GM19328 (cell line): ENCODE results near the gene URGCP.

Source experiments
- ATAC-seq: cut with Tn5 transposase; IDR thresholded peaks from one replicate; pipeline ENCODE4 v1.9.1; 2021; ENCODE audit warnings: mild to moderate bottlenecking, moderate library complexity; ENCODE audit not compliant: unreplicated experiment

The URGCP gene, protein sequence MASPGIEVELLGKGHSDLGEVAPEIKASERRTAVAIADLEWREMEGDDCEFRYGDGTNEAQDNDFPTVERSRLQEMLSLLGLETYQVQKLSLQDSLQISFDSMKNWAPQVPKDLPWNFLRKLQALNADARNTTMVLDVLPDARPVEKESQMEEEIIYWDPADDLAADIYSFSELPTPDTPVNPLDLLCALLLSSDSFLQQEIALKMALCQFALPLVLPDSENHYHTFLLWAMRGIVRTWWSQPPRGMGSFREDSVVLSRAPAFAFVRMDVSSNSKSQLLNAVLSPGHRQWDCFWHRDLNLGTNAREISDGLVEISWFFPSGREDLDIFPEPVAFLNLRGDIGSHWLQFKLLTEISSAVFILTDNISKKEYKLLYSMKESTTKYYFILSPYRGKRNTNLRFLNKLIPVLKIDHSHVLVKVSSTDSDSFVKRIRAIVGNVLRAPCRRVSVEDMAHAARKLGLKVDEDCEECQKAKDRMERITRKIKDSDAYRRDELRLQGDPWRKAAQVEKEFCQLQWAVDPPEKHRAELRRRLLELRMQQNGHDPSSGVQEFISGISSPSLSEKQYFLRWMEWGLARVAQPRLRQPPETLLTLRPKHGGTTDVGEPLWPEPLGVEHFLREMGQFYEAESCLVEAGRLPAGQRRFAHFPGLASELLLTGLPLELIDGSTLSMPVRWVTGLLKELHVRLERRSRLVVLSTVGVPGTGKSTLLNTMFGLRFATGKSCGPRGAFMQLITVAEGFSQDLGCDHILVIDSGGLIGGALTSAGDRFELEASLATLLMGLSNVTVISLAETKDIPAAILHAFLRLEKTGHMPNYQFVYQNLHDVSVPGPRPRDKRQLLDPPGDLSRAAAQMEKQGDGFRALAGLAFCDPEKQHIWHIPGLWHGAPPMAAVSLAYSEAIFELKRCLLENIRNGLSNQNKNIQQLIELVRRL

DNA sequence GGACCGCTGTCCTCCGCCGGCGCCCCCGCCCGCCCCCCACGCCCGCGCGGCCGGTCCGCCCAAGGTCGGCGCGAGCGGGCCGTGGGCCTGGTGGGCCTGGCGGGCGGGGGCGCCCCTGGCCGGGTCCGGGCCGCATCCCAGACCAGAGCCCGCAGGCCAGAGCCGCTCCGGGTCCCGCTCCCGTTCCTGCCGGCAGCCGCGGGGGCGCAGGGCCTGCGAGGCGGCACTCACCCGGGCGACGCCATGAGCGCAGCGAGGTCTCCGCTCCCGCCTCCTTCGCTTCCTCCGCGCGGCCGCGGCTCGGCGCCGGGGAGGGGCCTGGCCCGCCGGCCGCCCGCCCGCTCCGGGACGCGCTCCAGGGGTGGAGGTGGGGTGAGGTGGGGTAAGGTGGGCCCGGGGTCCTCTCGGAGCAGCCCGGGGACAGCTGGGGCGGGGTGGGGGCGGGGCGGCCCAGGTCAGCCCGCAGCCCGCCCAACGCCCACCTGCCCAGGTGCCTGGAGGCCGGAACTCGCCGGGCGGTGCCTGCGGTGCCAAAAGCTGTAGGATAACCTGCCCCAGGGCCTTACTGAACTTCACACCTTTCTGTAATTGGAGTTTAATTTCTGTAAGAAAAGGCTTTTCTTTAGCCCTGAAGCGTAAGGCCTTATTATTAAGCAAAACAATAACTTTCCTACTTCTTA lies at the start of gene URGCP:
Gene URGCP, minus strand, starts transcription at position 266 of the 680 bp plus-strand sequence. Its CDS starts 21 bp downstream, at position 245.
- ATAC-seq: peak; percentile 82

DNA sequence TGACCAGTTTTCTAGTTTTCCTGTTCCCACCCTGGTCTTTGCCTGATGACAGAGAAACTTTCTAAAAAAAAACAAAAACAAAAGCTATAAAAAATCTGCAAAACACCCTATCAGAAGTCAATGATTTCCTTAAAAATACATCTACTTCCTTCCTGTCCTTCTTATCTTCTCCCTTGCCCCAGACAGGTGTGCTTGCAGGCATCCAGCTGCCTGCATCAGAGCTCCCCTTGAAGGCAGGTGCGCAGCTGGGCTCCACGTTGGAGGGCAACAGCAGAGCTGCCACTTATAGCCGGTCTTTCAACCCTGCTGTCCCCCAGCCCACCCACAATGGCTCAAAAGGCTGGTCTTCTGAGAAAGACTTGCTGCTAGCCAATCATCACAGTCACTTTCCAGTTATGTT lies 49.6 kb upstream of the URGCP start:
- ATAC-seq: no peak

DNA sequence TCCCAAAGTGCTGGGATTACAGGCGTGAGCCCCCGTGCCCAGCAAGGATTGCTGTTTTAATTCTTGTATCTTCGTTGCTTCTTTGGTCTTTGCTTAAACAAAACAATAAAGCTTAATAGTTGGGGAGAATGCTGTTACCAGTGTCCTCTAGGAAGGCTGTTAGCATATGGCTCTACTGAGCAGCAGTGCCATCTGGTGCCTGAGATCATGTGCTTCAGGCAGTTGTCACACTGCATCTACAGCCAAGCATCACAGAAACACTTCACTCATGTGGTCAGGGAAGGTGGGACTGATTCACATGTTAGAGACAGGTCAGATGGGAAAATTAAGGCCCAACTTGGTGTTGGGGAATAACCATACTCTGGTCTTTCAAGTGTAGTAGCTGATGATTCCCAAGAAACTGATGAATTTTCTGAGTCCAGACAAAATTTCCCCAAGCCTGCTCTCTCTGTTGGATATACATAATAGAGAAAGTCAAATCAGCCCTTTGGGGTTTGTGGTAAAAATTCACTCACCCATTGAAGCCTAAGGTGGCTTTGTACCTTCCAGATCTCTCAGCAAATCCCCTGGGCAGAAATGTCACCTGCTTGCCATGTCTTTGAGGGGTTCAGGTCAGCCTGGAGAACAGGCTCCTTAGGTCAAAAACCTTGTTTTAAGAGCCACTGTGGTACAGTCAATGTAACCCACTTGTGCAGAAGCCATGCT lies 48.3 kb upstream of the URGCP start:
- ATAC-seq: no peak

DNA sequence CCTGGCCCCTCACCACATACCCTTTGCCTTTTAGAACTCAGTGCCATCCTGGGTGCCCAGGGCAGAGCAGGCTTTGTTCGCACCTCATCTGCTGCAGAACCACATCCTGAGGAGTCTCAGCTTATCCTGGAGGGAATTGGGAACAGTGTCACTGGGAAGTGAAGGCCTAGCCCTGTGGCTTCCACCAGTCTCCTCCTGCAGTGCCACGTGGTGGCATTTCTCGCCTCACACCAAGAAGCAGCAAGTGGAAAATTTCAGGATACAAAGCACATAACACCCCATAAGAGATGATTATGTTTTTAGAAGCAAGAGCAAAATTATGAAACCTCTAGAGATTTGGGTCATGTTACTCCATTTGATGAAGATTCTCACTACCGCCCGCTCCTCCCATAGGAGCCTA lies 46.7 kb upstream of the URGCP start:
- no peak for ATAC-seq

DNA sequence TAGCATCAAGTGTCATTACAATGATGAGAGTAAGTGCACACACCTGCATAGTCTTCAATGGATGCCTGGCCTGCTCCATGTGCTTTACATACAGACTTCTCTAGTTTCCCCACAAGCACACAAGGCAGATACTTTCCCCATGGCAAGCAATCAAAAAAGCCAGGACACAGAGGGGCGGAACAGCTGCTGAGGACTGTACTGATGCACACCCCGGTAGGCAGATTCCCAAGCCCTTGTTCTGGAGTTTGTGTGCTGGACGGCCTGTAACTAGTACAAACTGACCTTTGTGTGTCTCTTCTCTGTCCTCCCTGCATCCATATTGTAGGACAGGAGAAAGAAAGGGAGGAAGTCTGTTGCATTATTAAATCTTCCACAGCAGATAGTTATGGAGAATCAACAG lies 45.6 kb upstream of the URGCP start:
- ATAC-seq: no peak

DNA sequence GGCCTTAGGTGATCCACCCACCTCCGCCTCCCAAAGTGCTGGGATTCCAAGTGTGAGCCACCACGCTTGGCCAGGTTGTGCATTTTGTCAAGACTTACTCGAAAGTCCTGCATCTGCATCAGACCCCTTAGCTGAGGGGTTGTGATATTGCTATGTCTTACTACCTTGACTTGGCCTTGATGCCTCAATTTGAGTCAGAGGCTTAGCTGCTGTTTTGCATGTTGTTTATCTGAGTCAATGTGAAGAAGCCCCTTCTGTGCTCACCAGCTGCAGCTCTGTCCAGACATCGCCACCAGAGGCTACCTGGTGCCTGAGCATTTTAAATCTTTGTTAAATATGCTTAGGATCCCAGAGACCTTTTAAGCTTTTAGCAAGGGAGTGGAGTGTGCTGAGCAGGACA lies 37.9 kb upstream of the URGCP start:
- no peak for ATAC-seq

DNA sequence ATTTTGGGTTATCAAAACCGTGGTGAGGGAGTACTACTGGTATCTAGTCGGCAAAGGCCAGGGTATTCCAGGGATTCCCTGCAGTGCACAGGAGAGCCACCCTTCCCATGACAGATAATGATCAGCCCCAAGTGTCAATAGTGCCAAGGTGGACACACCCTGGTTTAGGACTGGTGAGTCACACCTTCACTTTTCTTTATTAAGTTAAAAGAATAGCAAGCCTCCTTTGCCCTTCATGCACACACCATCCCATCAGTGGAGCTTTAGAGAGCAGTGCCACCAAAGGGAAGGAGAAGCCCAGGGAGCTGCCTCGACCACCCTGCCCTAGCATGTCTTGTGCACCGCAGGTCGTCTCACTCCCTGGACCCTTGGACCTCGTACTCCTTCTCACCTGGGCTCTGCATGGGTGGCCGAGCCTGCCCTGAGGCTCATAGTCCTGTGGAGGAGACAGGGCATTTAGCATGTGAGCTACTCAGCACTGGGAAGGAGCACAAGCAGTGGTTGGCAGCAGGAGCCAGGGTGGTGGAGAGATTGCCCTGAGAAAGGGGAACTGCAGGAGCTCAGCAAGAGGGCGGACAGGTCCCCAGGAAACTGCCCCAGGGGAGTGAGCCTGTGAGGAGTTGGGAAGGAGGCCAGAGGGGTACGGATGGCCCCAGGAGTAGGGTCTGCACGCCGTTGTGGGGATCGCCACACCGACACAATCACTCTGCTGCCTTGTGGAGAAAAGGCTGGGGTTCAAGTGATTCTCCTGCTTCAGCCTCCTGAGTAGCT lies 37.2 kb upstream of the URGCP start:
- ATAC-seq: no peak

DNA sequence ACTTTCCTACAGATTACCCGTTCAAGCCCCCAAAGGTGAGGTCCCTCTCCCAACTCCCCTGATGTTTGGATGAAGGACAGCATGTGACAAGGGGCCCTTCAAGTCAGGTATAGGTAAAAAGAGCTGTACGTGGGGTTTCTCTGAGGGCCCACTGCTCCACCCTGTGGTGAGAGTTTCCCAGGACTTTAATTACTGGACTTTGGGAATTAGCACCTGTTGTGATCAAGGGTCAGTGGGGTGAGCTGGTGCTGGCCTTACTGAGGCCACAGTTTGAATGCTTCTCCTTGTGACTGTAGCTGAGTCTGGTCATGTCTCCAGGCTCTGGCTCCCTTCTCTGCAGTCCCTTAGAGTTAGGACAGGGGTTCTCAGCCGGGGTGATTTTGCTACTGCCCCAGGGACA lies 36.6 kb upstream of the URGCP start:
- ATAC-seq: no peak

DNA sequence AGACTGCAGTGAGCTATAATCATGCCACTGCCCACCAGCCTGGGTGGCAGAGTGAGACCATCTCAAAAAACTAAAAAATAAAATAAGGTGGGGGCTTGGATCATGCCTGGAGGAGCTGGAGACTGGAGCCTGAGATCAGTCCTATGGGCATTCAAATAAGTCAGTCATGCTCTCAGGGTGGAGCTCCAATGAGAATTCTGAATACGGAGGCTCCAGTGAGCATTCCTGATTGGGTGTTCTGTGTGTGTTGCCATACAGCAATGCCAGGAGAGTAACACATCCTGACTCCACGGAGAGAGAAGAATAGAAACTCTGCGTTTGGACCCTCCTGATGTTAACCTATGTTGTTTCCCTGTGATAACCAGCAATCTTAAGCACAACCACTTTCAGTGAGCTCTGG lies 35.9 kb upstream of the URGCP start:
- no peak for ATAC-seq

DNA sequence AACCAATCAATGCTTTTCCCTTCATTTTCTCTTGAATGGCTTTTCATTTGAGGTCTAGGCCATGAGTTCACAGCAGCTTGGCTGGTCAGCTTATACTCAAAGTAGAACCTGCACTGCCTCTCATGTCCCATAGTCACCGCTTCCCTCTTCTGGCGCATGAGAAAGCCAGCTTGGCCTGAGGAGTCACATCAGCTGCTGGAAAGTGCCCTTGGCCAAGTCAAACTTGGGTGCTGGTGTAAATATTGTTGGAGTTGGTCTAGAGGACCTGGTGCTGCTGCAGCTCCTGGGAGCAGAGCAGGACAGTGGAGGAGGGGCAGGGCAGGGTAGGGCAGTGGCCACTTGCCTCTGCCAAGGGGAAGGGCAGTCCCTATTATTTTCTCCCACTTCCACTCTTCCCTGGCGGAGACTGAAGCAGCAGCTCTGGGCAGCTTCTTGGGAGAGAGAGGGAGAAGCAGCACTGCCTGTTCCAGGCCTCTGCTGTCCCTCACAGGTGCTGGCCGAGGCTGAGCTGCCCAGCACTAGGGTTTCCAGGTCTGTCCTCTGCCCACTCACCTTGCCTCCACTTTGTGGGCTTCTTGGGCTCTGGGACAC lies 32.6 kb upstream of the URGCP start:
- ATAC-seq: no peak

DNA sequence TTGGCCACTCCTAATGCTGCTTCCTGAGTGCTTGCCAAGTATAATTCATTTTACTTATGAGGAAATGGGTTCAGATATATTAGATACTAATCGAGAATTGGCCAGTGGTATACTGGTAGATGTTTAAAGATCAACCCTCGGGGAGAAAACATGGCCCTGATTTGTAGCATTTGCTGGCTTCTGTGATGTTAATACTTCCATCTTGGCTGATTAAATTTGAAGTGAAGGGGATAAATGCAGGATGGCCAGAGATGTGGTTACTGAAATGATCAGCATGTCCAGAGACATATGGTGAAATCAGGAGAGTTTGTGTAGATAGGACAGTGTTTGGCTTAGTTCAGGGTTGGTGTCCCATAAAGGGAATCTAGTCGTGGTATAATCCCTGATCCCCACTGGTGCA lies 31.0 kb upstream of the URGCP start:
- no peak for ATAC-seq

DNA sequence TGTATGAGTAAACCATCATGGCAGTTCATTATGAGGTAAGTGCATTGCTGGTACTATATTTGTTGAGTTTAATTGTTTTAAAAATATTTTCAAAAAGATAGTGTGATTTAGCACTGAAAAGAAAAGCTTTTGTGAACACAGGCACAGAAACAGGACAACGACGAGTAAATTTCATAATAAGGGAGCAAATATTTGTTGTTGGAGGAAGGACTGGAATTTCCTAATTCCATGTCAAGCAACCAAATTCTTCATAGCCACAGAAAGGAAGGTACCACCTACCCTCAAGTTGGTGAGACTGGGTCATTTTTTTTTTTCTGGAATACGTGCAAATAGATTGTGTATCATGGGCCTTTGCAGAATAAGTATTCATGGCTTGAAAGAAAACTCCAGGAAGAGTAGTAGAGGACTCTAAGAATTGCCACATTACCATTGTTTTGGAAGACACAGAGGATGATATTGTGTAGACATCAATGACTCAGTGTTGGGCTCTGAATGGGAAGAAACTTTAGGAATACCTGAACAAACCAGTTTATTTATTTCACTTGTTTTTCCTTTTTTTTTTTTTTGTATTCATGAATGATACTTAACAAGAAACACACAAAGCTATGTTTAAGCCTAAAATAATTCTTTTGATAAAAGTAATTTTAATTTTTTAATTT lies 27.6 kb upstream of the URGCP start:
- ATAC-seq: no peak

DNA sequence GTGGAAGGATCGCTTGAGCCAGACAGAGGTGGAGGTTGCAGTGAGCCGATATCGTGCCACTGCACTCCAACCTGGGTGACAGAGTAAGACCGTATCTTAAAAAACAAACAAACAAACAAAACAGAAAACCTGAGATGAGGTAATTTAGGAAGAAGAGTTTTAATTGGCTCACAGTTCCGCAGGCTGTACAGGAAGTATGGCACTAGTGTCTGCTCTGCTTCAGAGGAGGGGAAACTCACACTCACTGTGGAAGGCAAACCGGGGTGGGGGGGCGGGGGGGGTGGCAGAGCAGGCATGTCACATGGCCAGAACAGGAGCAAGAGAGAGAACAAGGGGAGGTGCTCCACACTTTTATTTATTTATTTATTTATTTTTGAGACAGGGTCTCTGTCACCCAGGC lies 24.9 kb upstream of the URGCP start:
- ATAC-seq: no peak

DNA sequence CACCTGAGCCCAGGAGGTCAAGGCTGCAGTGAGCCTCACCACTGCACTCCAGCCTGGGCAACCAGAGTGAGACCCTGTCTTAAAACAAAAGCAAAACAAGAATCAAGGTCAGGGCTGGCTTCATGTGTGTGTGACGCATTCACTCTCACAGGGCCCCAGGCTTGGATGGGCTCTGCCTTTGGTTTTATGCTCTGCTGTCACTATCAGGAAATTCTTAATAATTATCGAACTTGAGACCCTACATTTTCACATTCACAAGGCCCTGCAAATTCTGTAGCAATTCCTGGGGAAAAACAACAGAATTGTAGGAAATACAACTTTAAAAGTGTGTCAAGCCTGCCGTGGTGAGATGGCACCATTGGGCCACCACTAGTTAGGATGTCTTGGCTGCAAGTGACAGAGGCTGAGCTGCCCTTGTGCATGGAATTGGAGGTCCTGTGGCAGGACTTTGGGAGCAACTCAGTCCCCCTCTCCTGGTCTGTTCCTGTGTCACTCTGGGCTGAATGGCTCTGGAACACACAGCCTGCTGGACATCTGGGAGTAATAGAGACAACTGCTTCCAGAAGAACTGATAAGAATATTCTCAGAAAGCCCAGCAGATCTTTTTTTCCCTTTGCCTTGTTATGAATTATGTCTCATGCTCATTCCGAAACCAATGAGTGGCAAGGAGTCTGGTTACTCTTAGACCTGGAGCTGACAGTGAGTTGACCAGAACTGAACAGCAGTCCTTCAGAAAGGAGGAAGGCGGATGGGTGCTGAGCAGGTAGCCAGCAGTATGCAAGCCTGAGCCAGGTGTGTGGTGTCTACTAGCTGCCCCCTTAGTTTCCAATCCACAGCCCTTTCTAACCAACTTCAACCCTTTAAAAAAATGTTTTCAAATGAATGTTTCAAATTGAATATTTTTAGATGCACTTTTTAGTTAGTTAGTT lies 23.4 kb upstream of the URGCP start:
- ATAC-seq: no peak

DNA sequence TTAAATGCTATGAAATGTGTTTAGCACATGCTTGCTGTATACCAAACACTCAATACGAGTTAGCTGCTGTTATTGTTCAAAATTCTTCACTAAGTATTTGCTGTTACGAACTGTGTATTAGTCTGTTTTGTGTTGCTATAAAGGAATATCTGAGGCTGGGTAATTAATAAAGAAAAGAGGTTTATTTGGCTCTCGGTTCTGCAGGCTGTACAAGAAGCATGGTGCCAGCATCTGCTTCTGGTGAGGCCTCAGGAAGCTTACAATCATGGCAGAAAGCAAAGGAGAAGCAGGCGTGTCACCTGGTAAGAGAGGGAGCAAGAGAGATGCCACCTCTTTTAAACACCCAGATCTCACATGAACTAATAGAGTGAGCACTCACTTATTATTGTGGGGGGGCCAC lies 21.4 kb upstream of the URGCP start:
- no peak for ATAC-seq

DNA sequence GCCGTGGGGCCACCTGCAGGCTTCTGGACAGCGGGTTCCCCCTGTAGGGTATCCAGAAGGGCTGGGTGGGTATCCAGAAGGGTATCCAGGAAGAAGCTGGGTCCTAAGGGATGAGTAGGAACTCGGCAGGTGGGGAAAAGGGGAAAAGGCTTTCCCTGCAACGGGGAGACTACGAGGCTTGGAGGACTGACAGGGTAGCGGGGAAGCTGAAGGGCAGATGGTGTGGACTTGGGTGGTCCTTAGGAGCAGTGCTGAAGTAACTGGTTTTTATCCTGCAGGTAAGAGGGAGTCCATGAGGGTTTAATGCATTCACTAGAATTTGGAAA lies 20.4 kb upstream of the URGCP start:
- ATAC-seq: no peak

DNA sequence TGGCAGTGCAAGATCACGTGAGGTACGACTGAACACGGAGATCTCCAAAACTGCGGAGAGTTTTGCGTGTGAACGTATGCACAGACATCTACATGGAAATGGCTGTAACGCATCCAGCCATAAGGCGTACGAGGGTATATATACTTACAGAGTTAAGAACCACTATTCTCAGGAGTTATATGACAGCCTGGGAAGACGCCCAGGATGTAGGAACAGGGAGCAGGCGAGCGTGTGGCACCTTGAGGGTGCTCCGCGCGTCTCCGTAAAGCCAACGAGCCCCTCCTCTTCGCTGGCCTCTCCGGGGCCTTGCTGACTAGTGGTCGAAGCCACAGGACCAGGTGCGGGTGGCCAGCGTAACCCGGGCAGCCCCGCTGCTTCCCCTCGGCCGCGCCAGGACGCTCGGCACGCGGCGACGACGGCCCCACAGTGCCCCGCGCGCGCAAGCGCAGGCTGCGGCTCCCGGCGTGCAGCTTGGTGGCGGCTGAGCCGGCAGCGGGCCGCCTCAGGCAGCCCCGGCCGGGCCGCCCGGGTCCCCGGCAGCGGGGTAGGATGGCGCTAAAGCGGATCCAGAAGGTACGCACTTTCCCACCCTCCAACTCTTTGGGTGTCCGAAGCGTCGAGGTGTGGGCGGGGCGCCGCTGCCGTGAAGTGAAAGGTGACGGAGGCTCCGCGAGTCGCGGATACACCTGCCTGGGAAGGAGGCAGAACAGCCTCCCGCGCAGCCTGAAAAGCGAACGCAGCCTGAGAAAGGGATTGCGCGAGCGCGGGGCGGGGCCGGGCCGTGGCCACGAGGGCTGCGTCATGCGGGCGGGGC lies 19.8 kb upstream of the URGCP start, which contains the start of gene UBE2D4:
Gene UBE2D4, plus strand, starts transcription at position 453 of the 814 bp plus-strand sequence. Its CDS starts 97 bp downstream, at position 550.
- ATAC-seq: peak; percentile 92
